Measurements from ENCODE around the gene TMEM163. TPM values are rescaled to one million over a fixed set of nuclear protein-coding genes. Genes with fewer than 3 reads are reported as not detected.
"Not testable (repeated sequence)": the region's sequence is repeated elsewhere in the genome, so short reads cannot be mapped to it uniquely, and the experiment has no call there.

The TMEM163 gene
- total RNA-seq, 1 donor from 2014 or later = 1.0 TPM

DNA sequence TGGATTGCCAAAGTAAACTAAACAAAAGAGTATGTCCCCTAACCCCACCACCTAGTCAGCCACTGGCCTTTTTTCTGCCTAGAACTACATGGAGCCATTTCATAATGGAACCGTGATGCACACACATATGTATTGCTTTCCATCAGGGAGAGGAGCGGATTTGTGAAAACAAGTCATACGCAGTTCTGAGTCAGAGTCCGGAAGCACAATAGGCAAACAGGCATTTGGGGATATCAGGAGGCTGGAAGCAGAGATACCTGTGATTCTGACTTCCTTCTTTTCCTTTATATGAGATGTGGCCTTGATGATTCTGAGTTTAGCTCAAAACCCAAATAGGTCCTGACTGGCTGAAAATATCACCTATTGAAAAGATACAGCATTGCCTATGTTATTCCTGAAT, 93.5 kb downstream of the TMEM163 start:
- Mint-ChIP-seq H3K36me3 (ENCODE audit: low read depth) (no peaks in the 10 kb centered on the region), H3K4me1 (no peaks in the 10 kb centered on the region), H3K4me3 (no peak overlapping the region), H3K27ac (ENCODE audit: unreplicated experiment) (no peak overlapping the region), H3K27me3 (ENCODE audit: low read depth) (no peaks in the 10 kb centered on the region), H3K9me3 (no peaks in the 10 kb centered on the region)
- no peak for DNase-seq (ENCODE audit: low read depth, low spot score)
- TF ChIP-seq, protein P1, sequence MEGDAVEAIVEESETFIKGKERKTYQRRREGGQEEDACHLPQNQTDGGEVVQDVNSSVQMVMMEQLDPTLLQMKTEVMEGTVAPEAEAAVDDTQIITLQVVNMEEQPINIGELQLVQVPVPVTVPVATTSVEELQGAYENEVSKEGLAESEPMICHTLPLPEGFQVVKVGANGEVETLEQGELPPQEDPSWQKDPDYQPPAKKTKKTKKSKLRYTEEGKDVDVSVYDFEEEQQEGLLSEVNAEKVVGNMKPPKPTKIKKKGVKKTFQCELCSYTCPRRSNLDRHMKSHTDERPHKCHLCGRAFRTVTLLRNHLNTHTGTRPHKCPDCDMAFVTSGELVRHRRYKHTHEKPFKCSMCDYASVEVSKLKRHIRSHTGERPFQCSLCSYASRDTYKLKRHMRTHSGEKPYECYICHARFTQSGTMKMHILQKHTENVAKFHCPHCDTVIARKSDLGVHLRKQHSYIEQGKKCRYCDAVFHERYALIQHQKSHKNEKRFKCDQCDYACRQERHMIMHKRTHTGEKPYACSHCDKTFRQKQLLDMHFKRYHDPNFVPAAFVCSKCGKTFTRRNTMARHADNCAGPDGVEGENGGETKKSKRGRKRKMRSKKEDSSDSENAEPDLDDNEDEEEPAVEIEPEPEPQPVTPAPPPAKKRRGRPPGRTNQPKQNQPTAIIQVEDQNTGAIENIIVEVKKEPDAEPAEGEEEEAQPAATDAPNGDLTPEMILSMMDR (conservative IDR thresholded peaks at IDR 0.05) = no peak

DNA sequence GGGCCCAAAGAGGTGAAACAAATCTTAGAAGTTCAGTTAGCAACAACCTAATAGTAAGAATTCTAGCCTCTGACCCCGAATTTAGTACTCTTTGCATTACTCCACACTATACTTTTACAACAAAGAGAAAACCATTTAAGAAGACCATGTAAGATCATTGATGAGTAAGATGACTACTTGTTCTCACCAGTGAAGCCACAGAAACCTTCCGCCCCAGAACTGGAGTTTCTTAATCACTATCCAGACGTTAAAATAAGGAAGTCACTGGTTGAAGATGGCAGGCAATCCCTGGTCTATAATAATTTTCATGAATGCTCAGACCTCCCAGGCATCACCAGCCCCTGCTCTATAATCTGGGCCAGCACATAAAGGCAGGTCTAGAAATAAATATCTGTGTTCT, 95.0 kb downstream of the TMEM163 start:
- Mint-ChIP-seq H3K27me3 (ENCODE audit: low read depth) (no peaks in the 10 kb centered on the region), H3K9me3 (peaks cover 5% of the 10 kb centered on the region), H3K4me1 (no peaks in the 10 kb centered on the region), H3K27ac (ENCODE audit: unreplicated experiment) (no peak overlapping the region), H3K4me3 (no peak overlapping the region), H3K36me3 (ENCODE audit: low read depth) (peaks cover 5% of the 10 kb centered on the region)
- DNase-seq (ENCODE audit: low read depth, low spot score) = no peak
- TF ChIP-seq, protein P1 (conservative IDR thresholded peaks at IDR 0.05) = no peak

DNA sequence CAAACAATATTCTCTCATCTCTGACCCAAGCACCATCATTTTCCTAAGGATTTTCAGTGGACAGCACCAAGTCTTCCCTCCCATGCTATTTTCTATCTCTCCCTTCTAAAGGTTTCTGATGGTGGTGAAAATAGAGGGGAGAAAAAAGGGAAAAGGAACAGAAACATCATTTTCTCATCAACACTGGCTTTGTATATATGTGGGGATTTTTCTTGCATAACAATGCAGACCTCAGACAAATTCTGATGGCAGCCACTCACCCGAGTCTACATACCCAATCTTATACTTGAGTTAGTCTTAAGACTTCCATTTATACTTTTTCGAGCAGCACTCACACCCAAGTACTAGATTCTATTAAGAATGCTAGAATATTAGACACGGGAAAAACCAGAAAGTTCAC, 95.8 kb downstream of the TMEM163 start:
- Mint-ChIP-seq H3K36me3 (ENCODE audit: low read depth) (peaks cover 5% of the 10 kb centered on the region), H3K27ac (ENCODE audit: unreplicated experiment) (no peak overlapping the region), H3K4me3 (no peak overlapping the region), H3K9me3 (peaks cover 5% of the 10 kb centered on the region), H3K27me3 (ENCODE audit: low read depth) (no peaks in the 10 kb centered on the region), H3K4me1 (no peaks in the 10 kb centered on the region)
- TF ChIP-seq, protein P1 (conservative IDR thresholded peaks at IDR 0.05) = no peak
- no peak for DNase-seq (ENCODE audit: low read depth, low spot score)

- no peak overlapping the region for H3K27ac Mint-ChIP-seq (ENCODE audit: unreplicated experiment)
- no peaks in the 10 kb centered on the region for H3K27me3 Mint-ChIP-seq (ENCODE audit: low read depth)
- H3K4me3 Mint-ChIP-seq = no peak overlapping the region
- TF ChIP-seq, protein P1 (conservative IDR thresholded peaks at IDR 0.05) = no peak
- no peaks in the 10 kb centered on the region for H3K4me1 Mint-ChIP-seq
- H3K36me3 Mint-ChIP-seq (ENCODE audit: low read depth) = peaks cover 5% of the 10 kb centered on the region
- peaks cover 5% of the 10 kb centered on the region for H3K9me3 Mint-ChIP-seq
- no peak for DNase-seq (ENCODE audit: low read depth, low spot score)
Measured at GRCh38 chr2:134621939-134622705, 96.7 kb downstream of the TMEM163 start.

DNA sequence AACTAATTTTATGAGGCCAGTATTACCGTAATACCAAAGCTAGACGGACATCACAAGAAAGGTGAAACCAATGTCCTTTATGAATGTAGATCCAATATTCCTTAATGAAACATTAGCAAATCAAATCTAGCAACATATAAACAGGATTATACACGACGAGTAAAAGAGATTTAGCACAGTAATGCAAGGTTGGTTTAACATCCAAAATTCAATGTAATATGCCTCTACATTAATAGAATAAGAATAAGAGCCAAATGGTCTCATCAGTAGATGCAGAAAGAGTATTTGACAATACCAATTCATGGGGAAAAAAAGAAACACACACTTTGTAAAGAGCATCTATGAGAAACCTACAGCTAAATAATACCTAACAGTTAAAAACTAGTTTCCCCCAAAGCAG, 99.5 kb downstream of the TMEM163 start:
- no peaks in the 10 kb centered on the region for H3K4me1 Mint-ChIP-seq
- no peak for DNase-seq (ENCODE audit: low read depth, low spot score)
- peaks cover 5% of the 10 kb centered on the region for H3K36me3 Mint-ChIP-seq (ENCODE audit: low read depth)
- H3K4me3 Mint-ChIP-seq = no peak overlapping the region
- H3K27ac Mint-ChIP-seq (ENCODE audit: unreplicated experiment) = no peak overlapping the region
- H3K9me3 Mint-ChIP-seq = peaks cover 5% of the 10 kb centered on the region
- no peaks in the 10 kb centered on the region for H3K27me3 Mint-ChIP-seq (ENCODE audit: low read depth)
- TF ChIP-seq, protein P1 (conservative IDR thresholded peaks at IDR 0.05) = no peak

- not testable (repeated sequence) for H3K4me1 Mint-ChIP-seq; H3K27ac Mint-ChIP-seq (ENCODE audit: unreplicated experiment)
Measured at GRCh38 chr2:134615480-134615879, 103.3 kb downstream of the TMEM163 start.

More at GRCh38 chr2:134615480-134615879, 103.3 kb downstream of the TMEM163 start:
- H3K9me3 Mint-ChIP-seq = peaks cover 24% of the 10 kb centered on the region
- not testable (repeated sequence) for H3K27me3 Mint-ChIP-seq (ENCODE audit: low read depth); DNase-seq (ENCODE audit: low read depth, low spot score); H3K36me3 Mint-ChIP-seq (ENCODE audit: low read depth); H3K4me3 Mint-ChIP-seq
